GM21737 (cell line): ENCODE measurements around the gene TMEM255A.

Experiments
- ATAC-seq: cut with Tn5 transposase; IDR thresholded peaks from one replicate; pipeline ENCODE4 v1.9.1; 2021; ENCODE audit warnings: mild to moderate bottlenecking, moderate library complexity; ENCODE audit not compliant: unreplicated experiment

Gene TMEM255A

DNA sequence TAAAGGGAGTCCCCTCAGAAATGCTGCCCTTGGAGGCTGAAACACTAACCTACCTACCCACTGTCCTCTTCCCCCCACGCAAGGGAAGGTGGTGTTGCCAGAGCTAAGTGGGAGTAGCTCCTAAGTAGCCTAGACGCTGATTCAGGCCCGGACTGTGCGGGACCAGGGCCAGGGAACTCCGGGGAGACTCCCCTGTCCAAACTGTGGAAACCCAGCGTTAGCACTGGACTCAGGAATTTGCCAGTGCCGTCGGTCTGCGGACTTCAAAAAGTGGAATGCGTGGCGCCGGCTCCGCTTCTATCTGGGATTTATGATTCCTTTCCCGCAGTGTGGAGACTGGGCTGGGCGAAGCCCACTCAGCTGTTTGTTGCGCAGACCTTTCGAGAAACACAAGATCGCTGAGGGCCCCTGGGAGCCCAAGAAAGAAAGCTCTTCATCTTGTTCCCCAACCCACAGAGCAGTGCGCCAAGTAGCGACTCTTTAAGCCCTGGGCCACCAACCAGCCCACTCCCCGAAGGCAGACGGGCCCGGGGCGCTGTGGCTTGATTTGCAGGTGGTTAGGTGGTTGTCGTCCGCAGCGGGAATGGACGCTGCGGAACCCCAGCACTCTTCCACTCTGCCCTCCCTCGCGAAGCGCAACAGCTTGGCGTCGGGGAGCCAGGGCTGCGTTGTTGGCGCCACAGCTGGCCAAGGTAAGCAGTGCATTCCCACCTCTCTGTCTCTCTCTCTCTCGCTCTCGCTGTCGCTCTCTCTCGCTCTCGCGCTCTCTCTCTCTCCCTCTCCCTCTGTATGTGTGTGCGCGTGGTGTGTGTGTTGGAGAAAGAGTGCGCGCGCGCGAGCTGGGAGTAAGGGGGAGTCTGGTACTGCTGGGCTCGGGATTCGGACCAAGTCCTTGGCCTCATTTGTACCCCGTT, 2.0 kb downstream of the TMEM255A start:
- ATAC-seq: peak; percentile 93

DNA sequence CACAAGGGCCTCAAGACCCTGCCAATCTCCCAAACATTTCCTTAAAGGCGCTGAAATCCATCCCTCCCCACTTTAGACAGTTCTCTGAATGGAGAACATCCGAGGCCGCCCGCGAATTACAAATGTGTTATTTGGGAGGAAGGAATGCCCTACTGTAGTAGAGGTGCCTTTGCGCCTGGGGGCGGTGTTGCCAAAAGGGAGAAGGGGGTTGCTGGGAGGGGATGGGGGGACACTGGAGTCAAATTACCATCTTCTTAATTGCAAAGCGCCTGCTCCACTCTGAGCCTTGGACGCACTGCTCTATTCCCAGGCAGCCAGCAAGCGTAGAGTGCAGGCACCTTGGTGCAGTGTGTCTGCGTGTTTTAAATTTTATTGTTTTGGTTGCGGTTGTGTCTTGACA, 2.7 kb downstream of the TMEM255A start:
- ATAC-seq: no peak

DNA sequence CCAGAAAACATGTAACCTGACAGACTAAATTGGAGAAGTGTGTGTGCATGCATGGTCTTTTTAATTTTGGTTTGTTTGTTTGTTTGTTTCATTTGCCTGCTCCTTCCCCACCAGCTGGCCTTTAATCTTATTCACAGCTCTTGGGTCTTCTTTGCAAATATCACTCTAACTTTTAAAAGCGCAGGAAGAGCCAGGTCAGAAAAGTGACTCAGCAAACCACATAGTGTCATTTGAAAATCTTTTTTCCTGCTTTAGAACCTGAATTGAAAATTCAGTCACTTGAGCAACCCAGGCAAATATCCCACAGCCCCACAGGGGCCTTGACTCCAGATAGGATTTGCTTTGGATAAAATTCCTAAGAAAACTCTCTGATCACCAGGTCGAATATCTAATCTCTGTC, 4.6 kb downstream of the TMEM255A start:
- ATAC-seq: no peak

DNA sequence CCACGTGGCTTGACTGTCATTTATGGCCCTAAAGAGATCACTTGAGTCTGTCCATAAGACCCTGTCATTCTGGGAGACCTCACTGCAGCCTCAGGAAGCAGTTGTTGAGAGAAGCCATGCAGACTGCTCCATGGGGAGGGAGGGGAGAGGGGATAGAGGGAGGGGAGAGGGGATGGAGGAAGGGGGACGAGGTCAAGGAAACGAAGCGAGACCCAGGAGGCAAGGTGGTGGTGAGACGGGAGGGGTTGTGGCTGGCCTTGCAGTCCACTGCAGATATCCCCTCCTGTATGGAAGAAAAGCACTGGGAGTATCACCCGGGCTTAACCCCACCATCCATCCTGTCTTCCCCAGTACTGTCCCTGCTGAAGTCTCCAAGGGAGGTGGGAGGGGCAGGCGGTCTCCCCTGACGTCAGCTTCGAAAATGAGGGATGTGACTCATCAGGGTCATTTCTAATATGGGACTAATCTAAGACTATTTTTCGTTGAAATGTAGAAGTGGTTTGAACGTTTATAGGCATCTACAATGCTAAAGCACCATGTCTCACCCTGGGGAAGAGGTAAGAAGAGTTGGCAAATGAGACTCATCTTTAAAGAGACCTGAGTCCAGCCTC, 5.6 kb downstream of the TMEM255A start:
- ATAC-seq: no peak

DNA sequence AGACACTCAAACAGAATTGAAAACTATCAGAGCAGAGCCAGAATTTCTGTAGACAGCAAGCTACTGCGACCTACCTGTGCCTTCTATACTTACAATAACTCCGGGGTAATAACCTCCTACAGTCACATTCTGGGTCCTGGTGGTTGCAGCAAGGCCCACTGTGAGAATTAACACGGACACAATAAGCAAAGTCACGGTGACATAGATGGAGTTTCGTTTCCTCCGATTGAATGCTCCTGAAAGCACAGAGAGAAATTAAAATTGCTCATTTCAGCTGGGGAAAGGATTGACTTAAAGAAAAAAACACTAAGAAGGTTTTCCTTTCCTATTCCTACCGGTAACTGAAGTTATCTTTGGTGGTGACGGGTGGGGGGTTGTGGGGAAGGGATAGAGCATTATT, 7.0 kb downstream of the TMEM255A start:
- ATAC-seq: no peak

DNA sequence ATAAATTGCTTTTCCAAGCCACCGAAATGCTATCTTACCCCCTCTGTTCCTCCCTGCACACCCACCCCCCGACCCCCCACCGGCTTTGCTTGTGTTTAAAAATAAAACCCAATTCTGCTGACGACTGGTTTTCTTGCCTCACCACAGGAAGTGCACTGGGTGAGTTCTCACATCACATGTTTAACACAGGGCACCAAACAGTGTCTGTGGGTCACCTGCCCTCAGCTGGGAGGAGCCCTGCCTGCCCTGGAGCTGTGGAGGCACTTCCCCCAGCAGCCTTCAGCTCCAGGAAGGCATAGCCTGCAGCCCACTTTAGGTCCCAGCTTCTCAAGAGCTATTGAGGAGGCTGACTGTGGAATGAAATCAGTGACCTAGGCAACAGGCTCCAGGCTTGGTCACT, 8.8 kb downstream of the TMEM255A start:
- ATAC-seq: peak; percentile 98

DNA sequence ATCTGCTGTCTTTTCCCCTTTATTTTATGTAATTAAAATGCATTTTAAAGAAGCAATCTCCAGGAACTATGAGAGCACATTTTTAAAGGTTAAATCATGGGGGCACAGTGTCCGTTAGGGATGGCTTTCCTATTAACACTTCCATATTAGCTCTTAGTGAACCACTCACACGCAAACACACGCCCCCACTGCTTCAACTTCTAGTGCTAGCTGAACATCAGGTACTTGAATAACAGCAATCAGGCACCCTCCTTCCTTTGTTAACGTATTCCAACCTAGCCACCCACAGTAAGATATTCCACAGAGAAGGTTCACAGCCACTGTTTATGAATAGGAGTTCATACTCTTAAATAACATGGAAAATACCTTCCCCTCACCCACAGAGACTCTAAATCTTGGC, 9.3 kb downstream of the TMEM255A start:
- ATAC-seq: no peak

DNA sequence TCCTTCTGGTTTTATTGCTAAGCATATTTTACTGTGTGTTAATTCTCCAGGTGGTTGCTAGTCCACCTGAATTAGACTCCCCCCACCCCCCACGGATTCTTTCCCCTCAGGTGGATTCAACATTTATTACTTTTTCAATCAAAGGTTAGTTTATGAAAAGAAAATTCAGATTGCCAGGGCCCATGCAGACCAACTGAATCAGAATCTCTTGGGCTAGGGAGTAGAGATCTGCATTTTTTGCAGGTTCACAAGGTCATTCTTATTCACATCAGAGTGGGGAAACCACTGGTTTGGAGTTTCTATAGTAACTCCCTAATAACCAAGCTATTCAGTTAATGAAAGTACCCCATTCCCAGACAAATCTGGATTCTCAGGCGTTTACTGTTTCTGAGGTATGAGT, 9.8 kb downstream of the TMEM255A start:
- ATAC-seq: no peak

DNA sequence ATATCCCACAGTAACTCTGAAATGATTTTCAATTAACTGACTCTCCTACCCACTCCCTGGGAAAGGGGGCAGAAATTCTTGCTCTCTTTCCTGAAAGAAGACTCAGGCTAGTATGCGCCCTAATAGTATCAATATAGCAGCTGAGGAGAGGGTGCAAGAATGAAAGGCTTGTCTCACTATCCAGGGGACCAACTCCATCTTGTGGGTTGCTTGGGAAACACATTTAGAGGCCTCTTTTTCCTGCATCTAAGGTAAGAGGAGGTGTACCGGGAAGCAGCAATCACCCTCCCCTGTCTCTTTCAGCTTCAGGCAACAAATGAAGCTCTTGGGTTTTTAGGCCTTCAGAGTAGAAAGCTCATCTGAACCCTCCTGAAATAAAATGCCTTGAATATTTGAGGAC, 11.3 kb downstream of the TMEM255A start:
- no peak for ATAC-seq

DNA sequence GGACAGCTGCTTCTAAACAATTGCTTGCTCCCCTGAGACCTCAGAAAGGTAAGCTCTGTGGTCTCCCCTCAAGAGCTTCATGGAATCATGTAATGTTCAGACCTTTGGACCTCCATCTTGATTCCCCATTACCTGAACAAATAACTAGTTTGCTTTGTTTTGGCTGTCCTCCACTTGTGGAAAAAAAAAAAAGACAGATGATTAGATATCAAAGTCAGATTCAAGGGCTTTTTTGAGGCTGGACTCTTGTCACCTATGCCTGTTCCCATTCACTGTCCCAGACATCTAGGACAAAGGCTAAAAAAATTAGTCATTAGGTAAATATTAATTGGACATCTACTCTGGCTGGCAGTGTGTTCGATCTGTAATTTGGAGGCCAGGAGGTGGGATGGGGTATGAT, 13.3 kb downstream of the TMEM255A start:
- no peak for ATAC-seq

DNA sequence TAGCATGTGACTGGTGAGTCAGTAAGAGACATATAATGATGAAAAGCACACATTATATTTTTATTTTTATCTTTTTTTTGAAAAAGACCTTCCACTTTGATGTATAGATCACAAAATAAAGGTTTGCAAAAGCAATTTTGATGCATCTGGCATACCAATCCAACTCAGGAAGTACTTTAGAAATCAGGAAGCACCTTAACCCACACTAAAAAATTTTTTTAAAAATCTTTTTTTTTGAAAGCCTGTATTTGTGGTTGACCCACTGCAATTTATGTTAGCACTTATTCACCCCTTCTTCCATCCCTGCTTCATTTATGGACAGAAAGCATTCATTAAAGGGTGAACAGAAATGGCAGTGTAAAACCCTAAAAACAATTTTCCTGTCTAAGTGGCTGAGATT, 16.6 kb downstream of the TMEM255A start:
- ATAC-seq: no peak

DNA sequence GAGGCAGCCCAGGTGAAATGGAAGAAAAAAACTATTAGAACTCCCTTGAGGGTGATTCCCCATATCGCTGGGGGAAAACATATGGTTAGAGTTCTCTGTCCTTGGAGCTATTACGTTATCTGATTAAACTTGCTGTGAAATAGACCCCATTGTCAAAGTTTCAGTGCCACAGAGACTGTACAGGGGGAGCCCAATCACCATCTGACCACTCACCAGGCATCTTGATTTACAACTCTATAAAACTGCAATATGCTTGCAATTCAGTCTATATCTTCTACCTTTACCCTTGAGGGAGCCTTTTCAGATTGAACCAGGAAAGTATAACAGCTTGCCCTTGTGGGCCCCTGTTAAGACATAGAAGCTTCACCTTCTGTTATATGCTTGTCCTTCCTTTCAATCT, 18.2 kb downstream of the TMEM255A start:
- no peak for ATAC-seq

DNA sequence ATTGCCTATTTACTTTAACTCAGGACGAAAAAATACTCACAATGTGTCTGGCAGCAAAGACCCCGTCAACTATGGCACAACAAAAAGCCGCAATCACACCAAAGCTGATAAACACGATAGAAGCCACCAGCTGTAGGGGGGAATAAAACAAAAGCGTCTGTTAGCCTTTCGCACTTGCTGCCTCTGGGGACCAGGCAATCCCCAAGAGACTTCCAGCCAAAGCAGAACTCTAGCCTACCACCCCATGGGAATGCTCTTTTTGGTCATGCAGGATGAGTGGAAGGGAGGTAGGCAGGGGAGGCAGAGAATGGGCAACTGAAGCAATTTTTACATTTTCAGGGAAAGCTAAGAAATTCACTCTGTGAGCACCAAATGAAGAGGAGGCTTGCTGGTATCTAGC, 20.1 kb downstream of the TMEM255A start:
- ATAC-seq: no peak

DNA sequence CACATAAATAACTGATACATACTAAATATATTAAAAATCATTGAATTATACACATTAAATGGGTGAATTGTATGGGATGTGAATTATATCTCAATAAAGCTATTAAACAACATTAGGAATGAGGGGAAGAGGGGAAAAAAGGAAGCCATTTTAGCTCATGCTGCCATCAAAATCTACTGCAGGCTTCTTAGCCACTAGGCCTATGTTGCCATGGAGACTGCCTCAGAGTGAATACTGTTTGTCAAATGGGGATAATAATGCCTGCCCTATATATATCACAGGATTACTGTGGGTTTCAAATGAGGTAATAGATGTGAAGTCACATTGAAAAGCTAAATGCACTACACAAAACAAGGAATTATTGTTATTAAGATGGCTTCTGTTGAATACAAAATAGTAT, 21.2 kb downstream of the TMEM255A start:
- no peak for ATAC-seq

DNA sequence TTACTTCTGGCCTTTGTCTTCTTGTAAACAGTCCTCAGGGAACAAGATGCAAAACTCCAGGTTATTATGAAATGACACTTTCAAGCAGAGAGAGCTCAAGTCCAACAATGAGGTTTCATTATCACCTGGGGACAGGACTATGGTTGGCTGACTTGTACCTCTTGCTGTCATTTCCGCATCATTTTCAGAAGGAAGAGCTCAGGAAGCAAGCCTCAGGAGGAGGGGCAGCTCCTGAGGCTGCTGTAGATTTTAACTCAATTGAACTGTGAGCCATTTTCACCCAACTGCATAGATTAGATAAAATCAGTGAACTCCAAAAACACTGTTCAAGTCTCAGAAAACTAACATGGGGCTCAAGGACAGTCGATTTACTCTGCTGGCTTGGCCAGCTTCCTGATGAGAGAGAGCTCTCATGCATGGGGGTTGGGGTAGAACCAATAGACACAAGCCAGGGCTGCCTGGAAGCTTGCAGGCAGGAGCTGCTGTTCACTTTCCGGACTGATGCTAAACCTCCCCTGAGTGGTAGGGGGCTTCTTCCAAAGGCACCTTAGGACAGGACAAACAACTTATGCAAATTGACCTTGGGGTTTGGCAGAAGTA, 23.6 kb downstream of the TMEM255A start:
- ATAC-seq: peak; percentile 83

DNA sequence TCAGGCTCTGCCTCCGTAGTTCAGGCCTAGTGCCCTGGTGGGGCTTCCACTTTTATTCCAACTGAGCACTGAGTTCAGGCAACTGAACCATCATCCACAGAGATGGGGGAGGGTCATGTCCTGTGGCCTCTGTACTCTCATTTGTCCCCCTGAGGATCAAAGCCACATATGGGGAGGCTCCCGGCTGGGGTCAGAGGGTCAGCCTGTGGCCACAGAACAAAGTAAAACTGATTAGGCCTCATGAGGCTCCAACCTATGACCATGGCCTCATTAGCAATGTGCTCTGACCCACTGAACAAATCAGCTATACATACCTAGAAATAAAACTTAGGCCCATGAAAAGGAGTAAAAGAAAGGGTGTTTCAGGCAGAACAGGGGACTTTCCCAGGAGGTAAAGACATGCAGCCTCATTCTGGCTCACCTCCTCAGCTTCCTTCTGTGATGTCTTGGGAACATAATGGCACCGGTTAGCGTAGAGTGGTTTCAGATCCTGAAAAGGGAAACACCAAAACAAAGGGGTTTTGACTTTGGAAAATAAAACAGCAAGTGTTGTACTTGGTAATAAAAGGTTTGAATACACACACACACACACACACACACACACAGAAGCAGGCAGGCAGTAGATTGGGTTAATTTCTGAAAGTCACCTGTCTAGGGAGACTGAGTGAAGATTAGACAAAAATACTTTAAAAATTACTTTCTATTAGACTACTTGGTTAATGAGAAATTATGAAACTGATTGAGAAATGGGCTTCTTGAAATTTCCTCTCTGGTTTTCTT, 24.3 kb downstream of the TMEM255A start:
- ATAC-seq: peak; percentile 37

DNA sequence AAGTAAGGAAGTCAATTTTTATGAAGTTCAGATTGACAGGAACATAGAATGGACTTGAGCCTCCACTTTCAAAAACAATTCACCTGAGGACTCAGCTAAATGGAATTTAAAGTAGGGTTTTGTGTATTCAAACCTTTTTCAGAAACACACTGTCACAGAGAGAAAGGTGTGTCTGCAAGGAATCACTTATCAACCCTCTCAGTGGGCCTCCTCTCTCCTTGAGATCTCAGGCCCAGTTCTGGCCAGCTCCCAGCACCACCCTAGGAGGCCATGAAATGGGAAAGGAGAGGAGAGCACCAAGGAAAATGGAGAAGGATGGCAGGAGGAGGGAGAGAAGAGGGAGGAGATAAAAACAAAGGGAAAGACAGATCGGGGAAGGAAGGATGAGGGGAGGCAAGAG, 28.6 kb downstream of the TMEM255A start:
- ATAC-seq: no peak

DNA sequence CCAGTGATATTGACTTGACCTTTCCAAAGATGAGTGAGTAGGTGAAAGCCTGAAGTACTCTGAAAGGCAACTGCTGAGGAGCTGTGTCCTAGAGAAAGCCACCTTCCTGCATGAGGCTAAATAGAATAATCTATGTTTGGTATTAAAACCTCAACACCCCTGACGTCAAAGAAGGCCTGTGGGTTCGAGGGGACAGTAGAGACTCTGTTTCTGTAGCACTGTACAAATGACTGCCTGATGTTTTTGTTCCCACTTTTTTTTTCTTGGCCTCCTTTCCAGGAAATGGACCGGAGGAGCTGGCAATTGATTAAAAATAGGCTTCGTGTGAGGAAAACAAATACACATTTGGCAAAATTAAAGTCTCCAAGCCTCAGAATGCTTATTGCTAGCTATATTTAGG, 29.5 kb downstream of the TMEM255A start:
- no peak for ATAC-seq

DNA sequence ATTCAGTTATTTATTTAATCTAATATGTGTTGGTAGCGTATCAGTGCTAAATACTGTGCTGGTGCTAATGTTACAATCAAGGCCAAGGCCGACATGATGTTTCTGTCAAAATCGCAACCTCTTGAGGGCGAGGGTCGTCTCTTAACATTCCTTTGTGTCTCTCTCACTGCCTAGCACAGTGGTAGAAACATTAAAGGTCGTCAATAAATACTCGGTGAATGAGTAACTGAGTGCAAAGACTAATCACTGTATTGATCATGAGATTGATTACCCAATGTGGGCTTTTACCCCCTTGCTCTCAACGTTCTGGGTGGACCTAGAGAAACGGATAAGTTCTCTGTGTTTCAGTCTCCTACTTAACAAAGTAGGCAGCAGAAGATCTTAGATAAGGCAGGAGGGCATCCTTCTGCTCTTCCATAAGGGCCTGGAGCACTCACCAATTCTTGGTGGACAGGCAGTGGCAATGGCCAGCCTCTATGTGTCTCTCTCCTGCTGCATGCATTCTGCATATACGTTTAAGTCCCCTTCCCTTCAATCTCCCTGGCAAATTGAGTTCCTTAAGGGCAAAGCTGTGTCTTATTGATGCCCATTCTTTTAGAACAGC, 30.1 kb downstream of the TMEM255A start:
- ATAC-seq: no peak

DNA sequence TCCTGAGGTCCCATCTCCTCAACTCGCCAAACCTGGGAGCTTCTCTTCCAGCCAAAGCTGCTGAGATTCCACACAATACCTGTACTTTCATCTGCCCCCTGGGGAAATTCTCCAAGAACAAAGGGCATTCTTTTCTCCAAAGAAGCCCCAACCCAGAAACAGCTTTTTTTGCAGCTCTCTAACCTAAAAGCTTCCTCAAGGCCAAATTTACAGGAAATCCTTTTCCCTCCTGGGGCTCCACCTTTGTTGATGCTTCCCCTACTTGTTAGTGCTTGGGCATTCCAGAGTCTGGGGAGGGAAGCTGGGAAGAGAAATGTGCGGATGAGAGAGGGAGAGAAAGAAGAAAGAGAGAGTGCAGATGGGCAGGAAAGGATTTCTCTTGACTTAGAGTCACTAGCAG, 36.3 kb downstream of the TMEM255A start:
- ATAC-seq: no peak

DNA sequence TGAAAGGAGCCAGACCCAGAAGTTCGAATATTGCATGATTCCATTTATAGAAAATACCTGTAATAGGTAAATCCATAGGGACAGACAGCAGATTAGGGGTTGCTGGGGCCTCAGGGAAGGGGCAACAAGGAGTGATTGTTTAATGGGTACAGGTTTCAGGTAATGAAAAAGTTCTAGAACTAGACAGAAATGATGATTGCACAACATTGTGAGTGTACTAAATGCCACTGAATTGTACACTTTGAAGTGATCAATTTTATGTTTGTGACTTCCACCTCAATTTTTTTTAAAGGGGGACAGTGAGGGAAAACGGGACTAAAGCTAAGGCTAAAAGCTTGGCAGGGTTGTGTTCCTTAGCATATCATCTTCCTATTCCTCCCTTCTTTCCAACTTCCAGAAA, 37.1 kb downstream of the TMEM255A start:
- no peak for ATAC-seq
